Ascending aorta (tissue), 2 donors: ENCODE data around the gene HNRNPL. TPM values are rescaled to one million over a fixed set of nuclear protein-coding genes. Genes with fewer than 3 reads are reported as not detected.
A peak's percentile ranks its signal among the peaks of the same experiment; 100 is the strongest.

Source experiments
- DNase-seq, 2 donors: peaks; one replicate each; pipeline ENCODE4 v3.0.0-alpha.2; 2019; ENCODE audit warnings: low spot score in 2 of 2
- H3K27ac ChIP-seq, 2 donors: fragments of 200-600 bp; sonication (generic); one replicate each; pipeline ENCODE4 v1.5.1; 2016 to 2017; ENCODE audit warnings: mild to moderate bottlenecking in 1 of 2
- H3K27me3 ChIP-seq: fragments of 200-600 bp; sonication (generic); one replicate; pipeline ENCODE4 v1.5.1; 2017
- H3K36me3 ChIP-seq, 2 donors: fragments of 200-600 bp; sonication (generic); one replicate each; pipeline ENCODE4 v1.5.1; 2016
- H3K4me1 ChIP-seq, 2 donors: fragments of 200-600 bp; sonication (generic); one replicate each; pipeline ENCODE4 v1.5.1; 2016 to 2017; ENCODE audit warnings: mild to moderate bottlenecking in 1 of 2
- H3K4me3 ChIP-seq, 2 donors: fragments of 200-600 bp; sonication (generic); one replicate each; pipeline ENCODE4 v1.5.1; 2016 to 2017; ENCODE audit warnings: mild to moderate bottlenecking in 1 of 2
- H3K9me3 ChIP-seq, 2 donors: fragments of 200-600 bp; sonication (generic); one replicate each; pipeline ENCODE4 v1.5.1; 2016
- CTCF ChIP-seq, 3 experiments: fragments of 200-600 bp in 2 of 3; fragments of 450-650 bp in 1 of 3; sonication (generic) in 2 of 3; IDR thresholded peaks; one replicate each; pipeline ENCODE4 v1.5.1; 2016 to 2019; ENCODE audit warnings: antibody characterized with exemption in 3 of 3, mild to moderate bottlenecking in 1 of 3, moderate library complexity in 1 of 3
- intact Hi-C: fragments of 100-400 bp; cut with DNase I; formaldehyde crosslinking; loops from one replicate; pipeline ENCODE4 v1.15.1; 2023
- total RNA-seq: library from RNA; depleted of rRNA; stranded (reverse); fragments of >200 nt; gene quantifications from one replicate; pipeline ENCODE4 v1.1.0, GENCODE V29; 2016

Gene HNRNPL
- total RNA-seq, 1 donor from 2014 or later, result 110 TPM

- H3K36me3 ChIP-seq, result no peaks in the 10 kb centered on the region
- H3K4me3 ChIP-seq, result peak overlapping the region in 1 of 2 donors; percentile 81
- no peak for TF ChIP-seq CTCF (IDR thresholded peaks at IDR 0.05)
- peak overlapping the region in 1 of 2 donors; percentile 99 for H3K27ac ChIP-seq
- no peak for DNase-seq
- no peaks in the 10 kb centered on the region for H3K9me3 ChIP-seq
- intact Hi-C loops, result loop anchor here (5.0 kb wide), 3 partner anchors 311 to 489 kb away; partner anchors contain the start of genes GGN, SAMD4B and SPRED3
- peaks cover 12 to 18% of the 10 kb centered on the region in 2 donors for H3K4me1 ChIP-seq
- H3K27me3 ChIP-seq, result no peaks in the 10 kb centered on the region
Observed at GRCh38 chr19:38853214-38853613, 3.4 kb upstream of the HNRNPL start.

GRCh38 chr19:38852231-38853044 lies 2.7 kb upstream of the HNRNPL start:
- no peaks in the 10 kb centered on the region for H3K9me3 ChIP-seq
- peak in 1 of 2 donors; percentile 80 for DNase-seq
- intact Hi-C loops, result loop anchor here (1.0 to 5.0 kb wide), 4 partner anchors 17 to 490 kb away; partner anchors contain the start of genes GGN, SAMD4B and SPRED3
- no peak for TF ChIP-seq CTCF (IDR thresholded peaks at IDR 0.05)
- peak overlapping the region; percentile 77 to 81 for H3K4me3 ChIP-seq
- no peaks in the 10 kb centered on the region for H3K27me3 ChIP-seq
- peaks cover under 1 to 2% of the 10 kb centered on the region in 2 donors for H3K36me3 ChIP-seq
- peak overlapping the region; percentile 98 to 99 for H3K27ac ChIP-seq
- peaks cover 16 to 26% of the 10 kb centered on the region in 2 donors for H3K4me1 ChIP-seq

- H3K27me3 ChIP-seq, result no peaks in the 10 kb centered on the region
- peak overlapping the region; percentile 77 to 81 for H3K4me3 ChIP-seq
- peak overlapping the region; percentile 98 to 99 for H3K27ac ChIP-seq
- peak; percentile 75 to 96 for DNase-seq
- H3K4me1 ChIP-seq, result peaks cover 16 to 33% of the 10 kb centered on the region in 2 donors
- H3K36me3 ChIP-seq, result peaks cover 8 to 10% of the 10 kb centered on the region in 2 donors
- no peak for TF ChIP-seq CTCF (IDR thresholded peaks at IDR 0.05)
- intact Hi-C loops, result loop anchor here (1.0 to 5.0 kb wide), 8 partner anchors 18 to 551 kb away; partner anchors contain the start of genes EIF3K, FAM98C, GGN and SAMD4B
- no peaks in the 10 kb centered on the region for H3K9me3 ChIP-seq
Observed at GRCh38 chr19:38851622-38852230, 1.9 kb upstream of the HNRNPL start.

- Histone ChIP-seq H3K36me3 (peaks cover 14 to 16% of the 10 kb centered on the region in 2 donors), H3K4me1 (peaks cover 16 to 39% of the 10 kb centered on the region in 2 donors), H3K9me3 (no peaks in the 10 kb centered on the region), H3K27me3 (no peaks in the 10 kb centered on the region), H3K4me3 (peak overlapping the region; percentile 77 to 81), H3K27ac (peak overlapping the region; percentile 98 to 99)
- DNase-seq, result no peak
- no peak for TF ChIP-seq CTCF (IDR thresholded peaks at IDR 0.05)
- intact Hi-C loops, result loop anchor here (1.0 to 5.0 kb wide), 10 partner anchors 20 to 552 kb away; partner anchors contain the start of genes ACTN4, ECH1, EIF3K and FAM98C
Observed at GRCh38 chr19:38850976-38851621, 1.3 kb upstream of the HNRNPL start.

GRCh38 chr19:38850436-38850975 lies 720 bp upstream of the HNRNPL start:
- Histone ChIP-seq H3K27me3 (no peaks in the 10 kb centered on the region), H3K4me3 (peak overlapping the region; percentile 77 to 81), H3K27ac (peak overlapping the region; percentile 98 to 99), H3K9me3 (no peaks in the 10 kb centered on the region), H3K36me3 (peaks cover 20 to 22% of the 10 kb centered on the region in 2 donors), H3K4me1 (peaks cover 16 to 41% of the 10 kb centered on the region in 2 donors)
- peak in 2 of 3 experiments; percentile 9 to 51 for TF ChIP-seq CTCF (IDR thresholded peaks at IDR 0.05)
- DNase-seq, result peak in 1 of 2 donors; percentile 100
- intact Hi-C loops, result loop anchor here (1.0 to 5.0 kb wide), 10 partner anchors 19 to 552 kb away; partner anchors contain the start of genes ACTN4, ECH1, EIF3K and FAM98C
